HG03432 (cell line): ENCODE data around the gene DNAJC11.

Experiments used
- ATAC-seq: cut with Tn5 transposase; IDR thresholded peaks from one replicate; pipeline ENCODE4 v1.9.1; 2021; ENCODE audit warnings: mild to moderate bottlenecking, moderate library complexity; ENCODE audit not compliant: unreplicated experiment

Gene DNAJC11

DNA sequence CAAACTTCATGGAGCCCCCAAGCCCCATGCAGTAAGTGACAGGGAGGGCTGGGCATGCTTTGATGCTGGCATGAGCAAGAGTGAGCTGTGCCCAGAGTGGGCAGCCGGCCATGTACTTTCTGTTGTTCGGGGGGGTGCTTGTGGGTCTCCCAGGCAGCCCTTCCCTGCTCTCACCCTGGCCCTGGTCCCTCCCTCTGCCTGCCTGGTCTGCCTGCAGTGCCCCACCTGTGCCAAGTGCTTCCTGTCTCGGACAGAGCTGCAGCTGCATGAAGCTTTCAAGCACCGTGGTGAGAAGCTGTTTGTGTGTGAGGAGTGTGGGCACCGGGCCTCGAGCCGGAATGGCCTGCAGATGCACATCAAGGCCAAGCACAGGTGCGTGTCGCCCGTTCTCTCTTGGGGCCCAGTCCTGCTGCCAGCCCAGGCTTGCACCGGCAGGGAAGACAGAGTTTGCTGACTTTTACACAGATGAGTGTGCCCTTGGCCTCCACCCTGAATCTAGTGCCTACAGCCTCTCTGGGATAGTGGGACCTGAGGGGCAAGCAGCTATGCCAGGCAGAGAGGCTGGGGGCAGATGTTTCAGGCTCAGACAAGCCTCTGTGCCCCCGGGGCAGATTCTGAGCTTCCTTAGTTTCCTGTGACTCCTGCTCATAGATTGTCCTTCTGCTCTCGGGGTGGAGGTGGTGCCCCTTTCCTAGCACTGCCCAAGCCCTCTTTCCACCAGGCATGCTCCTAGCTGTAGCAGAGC is 114.2 kb downstream of the DNAJC11 start:
- no peak for ATAC-seq

DNA sequence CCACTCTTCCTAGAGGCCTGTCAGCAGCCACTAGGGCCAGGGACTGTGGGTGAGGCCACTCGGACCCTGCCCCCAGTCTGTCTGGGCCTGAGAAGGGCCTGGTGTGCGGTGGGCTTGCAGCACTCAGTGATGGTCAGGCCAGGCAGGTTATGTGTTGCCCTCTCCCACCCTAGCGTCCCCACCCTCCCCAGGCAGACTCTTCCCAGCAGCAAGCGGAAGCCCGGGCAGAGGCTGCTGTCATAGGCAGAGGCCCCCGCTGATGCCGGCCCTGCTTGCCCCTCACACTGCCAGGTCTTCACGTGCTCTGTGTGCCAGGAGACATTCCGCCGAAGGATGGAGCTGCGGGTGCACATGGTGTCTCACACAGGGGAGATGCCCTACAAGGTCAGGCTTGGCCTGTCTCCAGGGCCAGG is 115.2 kb downstream of the DNAJC11 start:
- ATAC-seq, result no peak

GRCh38 chr1:6585841-6586240 is 115.8 kb downstream of the DNAJC11 start:
- ATAC-seq, result no peak

DNA sequence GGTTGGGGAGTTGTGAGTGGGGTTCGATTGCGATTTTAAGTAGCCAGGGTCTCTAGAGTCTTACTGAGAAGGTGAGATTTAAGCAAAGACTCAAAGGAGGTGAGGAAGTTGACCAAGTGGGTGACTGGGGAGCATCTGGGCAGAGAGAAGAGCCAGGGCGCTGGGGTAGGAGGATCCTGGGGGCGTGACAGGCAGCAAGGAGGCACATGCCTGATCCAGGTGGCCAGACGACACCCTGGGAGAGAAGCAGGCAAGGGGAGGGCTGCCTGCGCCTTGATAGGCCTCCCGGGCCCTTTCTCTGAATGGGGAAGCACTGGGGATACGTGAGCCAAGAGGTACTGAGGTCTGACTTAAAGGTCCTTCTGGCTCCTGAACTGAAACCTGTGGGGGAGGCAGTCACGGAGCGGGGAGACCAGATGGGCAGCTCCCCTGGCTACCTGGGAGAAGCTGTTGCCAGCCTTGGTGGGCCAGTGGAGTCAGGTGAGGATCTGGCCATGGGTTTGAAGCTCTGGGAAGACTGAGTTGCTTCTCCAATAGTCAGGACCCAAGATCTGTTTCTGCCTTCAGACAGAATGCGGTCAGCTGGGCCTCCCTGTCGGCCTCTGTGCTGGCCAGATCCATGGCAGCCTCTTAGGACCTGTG is 116.4 kb downstream of the DNAJC11 start:
- no peak for ATAC-seq
